Ramos (cell line): ENCODE measurements around the gene ZNF638.

Experiments
- in situ Hi-C: fragments of 300-500 bp; cut with MboI; formaldehyde crosslinking; loops from one replicate; pipeline ENCODE4 v1.14.3; 2022; ENCODE audit warnings: low sequenced_read_pairs; ENCODE audit not compliant: unreplicated experiment

The ZNF638 gene

GRCh38 chr2:71467180-71467815 is 135.7 kb downstream of the ZNF638 start:
- in situ Hi-C loops: no loop called here

GRCh38 chr2:71468279-71469015 is 136.9 kb downstream of the ZNF638 start:
- in situ Hi-C loops: no loop called here

GRCh38 chr2:71469403-71470398 is 138.1 kb downstream of the ZNF638 start:
- in situ Hi-C loops: no loop called here

GRCh38 chr2:71471276-71471675 is 139.7 kb downstream of the ZNF638 start:
- in situ Hi-C loops: no loop called here

- in situ Hi-C loops: no loop called here
Measured at GRCh38 chr2:71472019-71472418, 140.4 kb downstream of the ZNF638 start.

GRCh38 chr2:71473346-71474031 is 141.9 kb downstream of the ZNF638 start:
- in situ Hi-C loops: no loop called here

- in situ Hi-C loops: no loop called here
Measured at GRCh38 chr2:71474116-71474743, 142.6 kb downstream of the ZNF638 start.

- in situ Hi-C loops: no loop called here
Measured at GRCh38 chr2:71474744-71475397, 143.3 kb downstream of the ZNF638 start.

- in situ Hi-C loops: no loop called here
Measured at GRCh38 chr2:71476495-71476894, 144.9 kb downstream of the ZNF638 start.

- in situ Hi-C loops: no loop called here
Measured at GRCh38 chr2:71477231-71477691, 145.7 kb downstream of the ZNF638 start.

- in situ Hi-C loops: no loop called here
Measured at GRCh38 chr2:71478806-71479205, 147.2 kb downstream of the ZNF638 start.

- in situ Hi-C loops: no loop called here
Measured at GRCh38 chr2:71479261-71479660, 147.7 kb downstream of the ZNF638 start.

GRCh38 chr2:71481111-71481510 is 149.5 kb downstream of the ZNF638 start:
- in situ Hi-C loops: no loop called here

GRCh38 chr2:71482055-71482454 is 150.5 kb downstream of the ZNF638 start:
- in situ Hi-C loops: no loop called here

GRCh38 chr2:71483246-71483645 is 151.7 kb downstream of the ZNF638 start:
- in situ Hi-C loops: no loop called here

GRCh38 chr2:71484354-71484753 is 152.8 kb downstream of the ZNF638 start:
- in situ Hi-C loops: no loop called here
